ENCODE data around the gene DLGAP1.
"Not testable (repeated sequence)": the region's sequence is repeated elsewhere in the genome, so short reads cannot be mapped to it uniquely, and the experiment has no call there.

The DLGAP1 gene

DNA sequence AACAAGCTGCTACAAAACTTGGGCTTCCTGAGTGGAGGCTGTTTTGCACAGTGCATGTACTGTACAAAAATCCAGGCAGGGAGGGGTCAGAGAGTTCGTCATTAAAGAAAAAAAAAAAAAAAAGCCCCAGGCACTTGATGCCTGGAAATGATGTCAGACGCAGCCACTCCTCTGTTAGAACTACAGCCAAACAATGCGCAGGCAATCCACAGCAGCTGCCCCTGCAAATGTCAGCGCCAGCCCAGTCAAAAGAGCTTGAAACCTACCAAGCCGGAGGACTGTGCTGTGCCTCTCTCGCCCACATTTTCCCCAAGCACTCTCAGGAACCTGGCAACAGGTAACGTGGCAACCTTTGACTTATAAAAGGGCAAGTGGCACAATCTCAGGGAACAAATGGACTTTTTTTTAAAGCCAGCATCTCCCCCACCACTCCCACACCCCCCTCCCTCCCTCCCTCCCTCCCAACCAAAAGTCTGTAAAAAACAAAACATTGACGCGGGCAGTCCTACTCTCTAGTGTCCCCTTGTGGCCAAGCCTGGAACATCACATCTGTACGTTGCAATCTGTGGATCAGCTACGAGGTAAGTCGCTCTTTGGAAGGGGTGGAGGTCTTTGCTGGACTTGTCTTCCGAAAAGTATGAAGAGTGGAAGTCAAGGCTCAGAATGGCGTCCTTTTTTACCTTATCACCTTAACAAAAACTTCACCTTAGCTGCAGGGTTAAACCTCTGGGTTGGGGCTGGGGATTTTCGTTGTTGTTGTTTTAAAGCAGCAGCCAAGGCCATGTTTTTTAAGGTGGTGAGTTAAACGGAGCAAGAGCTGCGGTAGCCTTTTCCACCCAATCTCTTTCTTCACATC is 861.0 kb downstream of the DLGAP1 start:
- DNase-seq (ENCODE audit: low spot score): peak; percentile 88

DNA sequence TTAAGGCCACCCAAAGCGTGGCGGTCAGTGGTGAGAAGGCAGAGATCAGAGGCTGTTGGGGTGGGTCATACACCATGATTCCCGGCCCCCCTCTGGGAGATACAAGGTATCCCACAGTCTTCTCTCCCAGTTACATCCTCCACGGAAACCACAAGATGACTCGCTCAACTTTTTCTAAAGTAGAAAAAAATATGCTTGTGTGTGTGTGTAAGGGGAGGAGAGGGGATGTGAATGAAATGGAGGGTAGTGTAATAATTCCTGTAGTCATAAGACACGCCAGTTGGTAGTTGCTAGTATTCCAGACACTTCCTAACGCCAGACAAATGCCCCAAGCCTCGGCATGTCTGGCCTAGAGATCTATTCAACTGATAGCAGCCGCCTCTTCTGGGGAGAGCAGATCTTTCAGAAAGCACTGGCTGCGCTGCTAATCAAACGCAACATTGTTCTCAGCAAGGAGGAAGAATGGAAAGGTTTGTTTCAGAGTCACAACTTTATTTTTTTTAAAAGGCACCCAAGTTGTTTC is 861.7 kb downstream of the DLGAP1 start:
- peak; percentile 87 for DNase-seq (ENCODE audit: low spot score)

DNA sequence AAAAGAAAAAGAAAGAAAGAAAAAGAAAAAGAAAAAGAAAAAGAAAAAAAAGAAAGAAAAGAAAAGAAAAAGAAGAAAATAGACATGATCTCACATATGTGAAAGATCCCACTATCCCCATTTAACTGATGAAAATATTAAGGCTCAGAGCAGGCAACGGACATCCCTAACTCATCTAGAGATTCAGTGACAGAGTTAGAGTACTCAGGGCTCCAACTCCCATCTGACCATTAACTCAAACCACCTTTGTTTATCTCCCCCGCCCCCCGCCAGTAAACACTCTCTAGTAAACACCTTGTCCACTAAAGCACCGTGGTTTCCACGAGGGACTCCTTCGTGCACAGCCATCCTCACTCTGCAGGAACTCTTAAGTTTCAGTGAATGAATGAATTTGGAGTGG is 862.2 kb downstream of the DLGAP1 start:
- no peak for DNase-seq (ENCODE audit: low spot score)

DNA sequence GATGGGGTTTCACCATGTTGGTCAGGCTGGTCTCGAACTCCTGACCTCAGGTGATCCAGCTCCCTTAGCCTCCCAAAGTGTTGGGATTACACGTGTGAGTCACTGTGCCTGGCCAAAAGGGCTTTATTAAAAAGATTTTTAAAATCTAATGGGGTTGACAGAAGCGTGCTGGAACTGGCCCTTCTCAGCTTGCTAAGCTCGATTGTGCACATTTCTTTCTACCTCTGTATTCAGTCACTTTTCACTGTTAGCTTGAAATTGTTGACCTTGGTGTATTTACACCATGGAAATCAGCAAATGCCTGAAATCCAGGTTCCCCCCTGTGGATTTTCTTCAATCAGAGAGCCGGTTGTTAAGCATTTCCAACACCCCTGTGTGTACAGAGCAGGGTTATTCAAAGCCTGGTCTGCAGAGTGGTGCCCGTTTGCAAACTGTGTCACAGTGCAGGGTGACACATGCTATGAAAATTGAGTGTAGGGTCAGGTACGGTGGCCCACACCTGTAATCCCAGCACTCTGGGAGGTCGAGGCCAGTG is 864.9 kb downstream of the DLGAP1 start:
- no peak for DNase-seq (ENCODE audit: low spot score)

DNA sequence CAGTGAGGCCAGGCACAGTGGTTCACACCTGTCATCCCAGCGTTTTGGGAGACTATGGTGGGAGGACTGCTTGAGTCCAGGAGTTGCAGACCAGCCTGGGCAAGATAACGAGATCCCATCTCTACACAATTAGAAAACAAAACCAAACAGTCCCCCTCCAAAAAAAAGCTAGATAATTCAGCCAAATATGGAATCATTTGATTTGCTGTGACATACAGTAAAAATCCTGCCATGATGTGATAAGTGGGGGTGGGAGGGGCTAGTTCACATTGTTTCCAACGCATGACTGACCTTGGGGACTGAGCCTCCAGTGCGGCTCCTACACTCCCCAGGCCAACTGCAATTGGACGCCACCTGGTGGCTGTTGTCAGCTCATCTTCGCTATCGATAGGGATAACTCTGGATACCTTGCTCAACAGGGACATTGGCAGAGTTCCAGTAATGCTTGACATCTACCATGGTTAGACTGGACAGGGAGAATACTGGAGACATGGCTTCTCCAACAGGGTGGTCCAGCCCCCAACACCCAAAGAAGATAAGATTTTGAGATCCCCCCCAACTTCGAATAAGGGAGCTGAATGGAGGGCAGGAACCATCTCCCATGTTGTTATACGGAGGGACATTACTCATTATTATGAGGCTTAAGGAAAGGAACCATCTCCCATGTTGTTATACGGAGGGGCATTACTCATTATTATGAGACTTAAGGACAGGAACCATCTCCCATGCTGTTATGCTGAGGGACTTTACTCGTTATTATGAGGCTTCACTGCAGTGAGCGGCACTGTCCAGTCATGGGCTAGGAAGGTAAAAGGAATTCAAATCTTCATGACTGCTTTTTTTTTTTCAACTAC is 869.2 kb downstream of the DLGAP1 start:
- DNase-seq (ENCODE audit: low spot score): peak; percentile 80

DNA sequence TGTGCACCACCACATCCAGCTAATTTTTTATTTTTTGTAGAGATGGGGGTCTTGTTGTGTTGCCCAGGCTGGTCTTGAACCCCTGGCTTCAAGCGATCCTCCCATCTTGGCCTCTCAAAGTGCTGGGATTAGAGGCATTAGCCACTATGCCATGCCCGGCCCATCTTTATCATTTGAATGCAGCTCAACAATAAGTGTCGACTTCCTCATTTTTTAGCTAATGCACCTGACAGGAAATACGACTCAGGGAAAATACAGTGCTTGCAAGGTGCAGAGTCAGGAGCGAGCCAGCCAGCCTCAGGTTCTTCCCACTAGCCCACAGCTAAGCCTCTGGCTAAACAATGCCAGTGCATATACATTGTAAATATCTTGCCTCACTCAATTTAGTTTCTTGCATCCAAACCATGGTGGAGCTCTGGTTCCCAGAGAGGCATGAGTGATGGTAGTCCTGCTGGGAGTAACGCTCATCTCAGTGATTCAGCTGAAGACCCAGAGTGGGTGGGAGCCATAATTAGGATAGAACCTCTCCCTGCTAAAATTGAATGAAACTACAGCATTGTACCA is 870.1 kb downstream of the DLGAP1 start:
- no peak for DNase-seq (ENCODE audit: low spot score)

DNA sequence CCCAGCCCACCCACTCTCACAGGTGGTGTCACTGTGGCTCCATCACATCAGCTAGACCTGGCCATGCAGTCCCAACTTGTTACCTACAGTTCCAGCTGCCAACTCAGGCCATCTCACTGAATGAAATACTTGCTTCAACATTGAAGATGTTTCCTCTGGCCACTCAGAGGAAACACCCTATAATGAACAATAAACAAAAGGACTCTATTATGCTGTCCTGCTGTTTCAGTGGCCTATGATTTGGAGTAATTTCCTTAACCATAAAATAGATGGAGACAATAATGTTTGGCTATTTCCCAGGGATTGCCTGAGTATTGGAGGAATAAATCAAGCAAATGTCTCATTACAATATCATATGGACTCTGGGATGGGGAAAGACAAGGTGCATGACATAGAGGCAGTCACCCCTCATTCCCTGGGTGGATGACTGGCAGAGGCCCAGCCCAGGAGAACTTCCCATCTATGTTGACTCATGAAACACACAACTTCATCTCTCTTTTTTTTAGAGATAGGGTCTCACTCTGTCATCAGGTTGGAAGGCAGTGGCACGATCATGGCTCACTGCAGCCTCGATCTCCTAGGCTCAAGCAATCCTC is 870.7 kb downstream of the DLGAP1 start:
- no peak for DNase-seq (ENCODE audit: low spot score)

DNA sequence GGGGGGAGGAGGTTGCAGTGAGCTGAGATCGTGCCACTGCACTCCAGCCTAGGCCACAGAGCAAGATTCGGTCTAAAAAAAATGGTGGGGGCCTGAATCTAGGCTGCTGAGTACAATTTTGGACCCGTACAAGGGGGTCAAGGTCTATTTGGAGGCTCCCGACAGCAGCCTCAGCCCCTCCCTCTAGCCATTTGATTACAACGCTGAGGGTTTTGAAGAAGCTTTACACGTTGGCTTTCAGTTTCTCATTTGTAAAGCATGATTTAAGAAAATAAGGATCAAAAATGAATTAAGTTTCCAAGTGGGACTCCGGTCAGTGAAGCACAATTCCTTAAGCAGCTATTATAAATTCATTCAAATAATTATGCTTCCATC is 871.2 kb downstream of the DLGAP1 start:
- DNase-seq (ENCODE audit: low spot score): no peak

DNA sequence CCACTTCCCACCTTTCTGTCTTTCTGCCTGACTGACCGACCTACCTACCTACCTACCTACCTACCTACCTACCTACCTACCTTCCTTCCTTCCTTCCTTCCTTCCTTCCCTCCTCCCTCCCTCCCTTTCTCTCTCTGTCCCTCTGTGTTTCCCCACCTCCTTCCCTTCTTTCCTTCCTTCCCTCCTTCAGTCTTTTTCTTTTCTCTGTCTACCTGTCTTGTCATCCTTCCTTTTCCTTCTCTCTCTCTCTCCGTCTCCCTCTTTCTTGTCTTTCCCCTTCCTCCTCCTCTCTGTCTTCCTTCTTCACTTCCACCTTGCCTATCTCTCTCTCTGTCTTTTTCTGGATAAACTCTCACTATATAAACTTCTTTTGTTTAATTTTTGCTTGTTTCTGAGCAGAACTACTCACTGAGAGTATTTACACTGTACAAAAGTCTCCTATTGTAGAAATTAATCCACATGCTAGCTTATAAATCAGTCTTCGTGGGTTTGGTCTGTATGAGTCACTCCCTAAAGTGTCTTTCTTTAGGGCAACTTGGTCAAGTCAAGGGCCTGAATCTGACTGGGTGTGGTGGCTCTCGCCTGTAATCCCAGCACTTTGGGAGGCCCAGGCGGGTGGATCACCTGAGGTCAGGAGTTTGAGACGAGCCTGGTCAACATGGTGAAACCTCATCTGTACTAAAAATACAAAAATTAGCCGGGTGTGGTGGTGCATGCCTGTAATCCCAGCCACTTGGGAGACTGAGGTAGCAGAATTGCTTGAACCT is 871.8 kb downstream of the DLGAP1 start:
- not testable (repeated sequence) for DNase-seq (ENCODE audit: low spot score)

DNA sequence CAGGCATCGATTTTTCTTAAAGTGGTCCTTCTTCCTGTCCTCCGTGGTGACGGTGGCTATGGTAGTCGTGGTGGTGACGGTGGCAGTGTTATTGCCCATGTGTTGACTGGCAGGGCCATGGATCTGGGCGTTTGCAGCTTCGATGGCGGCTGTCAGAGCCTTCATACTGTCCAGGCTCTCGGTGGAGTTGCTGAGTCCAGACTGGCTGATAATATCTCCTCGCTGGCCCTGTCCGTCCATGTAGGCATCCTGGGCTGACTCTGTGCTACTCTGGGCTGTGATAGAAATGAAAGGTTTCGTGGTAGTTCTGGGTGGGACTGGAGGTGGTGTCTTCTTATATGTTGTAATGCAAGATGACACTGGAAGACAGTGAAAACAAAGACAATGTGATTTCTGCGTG is 873.2 kb downstream of the DLGAP1 start:
- no peak for DNase-seq (ENCODE audit: low spot score)

DNA sequence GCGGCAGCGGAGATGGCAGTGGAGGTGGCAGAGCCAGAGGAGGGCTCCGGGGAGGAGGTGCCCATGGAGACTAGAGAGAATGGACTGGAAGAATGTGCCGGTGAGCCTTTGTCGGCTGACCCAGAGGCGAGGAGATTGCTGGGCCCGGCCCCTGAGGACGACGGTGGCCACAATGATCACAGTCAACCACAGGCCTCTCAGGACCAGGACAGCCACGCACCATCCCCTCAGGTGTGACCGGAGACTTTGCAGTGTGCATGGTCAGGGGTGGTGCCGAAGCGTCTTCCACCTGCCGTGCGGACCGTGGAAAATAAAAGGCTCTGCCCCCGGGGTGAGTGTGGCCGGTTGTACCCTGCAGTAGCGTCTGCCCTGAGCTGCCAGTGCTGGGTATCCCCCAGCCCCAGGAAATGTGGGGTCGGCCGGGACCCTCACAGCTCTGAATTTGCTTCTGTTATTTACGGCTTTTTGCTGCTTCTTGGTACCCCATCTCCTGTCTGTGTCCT is 874.5 kb downstream of the DLGAP1 start:
- DNase-seq (ENCODE audit: low spot score): not testable (repeated sequence)

DNA sequence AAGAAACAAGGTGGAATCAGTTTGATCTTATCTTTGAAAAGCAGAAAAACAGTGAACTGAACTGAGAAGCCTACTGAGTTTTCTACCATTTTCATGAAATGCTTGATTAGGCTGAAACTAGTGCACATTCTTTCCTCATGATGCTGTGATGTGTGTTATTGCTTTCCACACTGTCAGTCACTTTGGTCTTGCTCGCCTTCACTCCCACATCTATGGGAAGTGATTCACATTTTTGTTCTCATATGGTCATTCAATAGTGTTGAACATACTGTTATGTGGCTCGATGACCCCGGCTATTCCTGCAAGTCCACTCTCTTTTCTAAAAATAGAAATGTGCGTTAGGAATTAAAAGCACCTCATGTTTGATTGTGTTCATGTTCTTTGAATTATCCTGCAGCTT is 875.4 kb downstream of the DLGAP1 start:
- DNase-seq (ENCODE audit: low spot score): no peak

DNA sequence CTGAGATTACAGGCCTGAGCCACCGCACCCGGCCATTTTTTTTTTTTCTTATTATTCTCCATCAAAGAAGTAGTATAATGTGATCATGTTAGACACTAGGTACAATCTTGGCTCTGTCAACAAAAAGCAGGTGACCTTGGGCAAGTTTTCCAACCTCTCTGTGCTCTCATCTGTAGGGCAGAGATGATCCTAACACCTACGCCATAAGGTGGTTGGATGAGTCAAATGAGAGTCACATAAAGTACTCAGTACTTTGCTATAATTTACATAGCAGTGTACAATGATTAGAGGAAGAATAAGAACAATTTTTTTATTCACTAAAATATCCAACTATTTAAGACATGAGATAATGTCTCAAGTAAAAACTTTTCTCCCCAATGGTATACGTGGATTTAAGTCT is 876.5 kb downstream of the DLGAP1 start:
- DNase-seq (ENCODE audit: low spot score): no peak

DNA sequence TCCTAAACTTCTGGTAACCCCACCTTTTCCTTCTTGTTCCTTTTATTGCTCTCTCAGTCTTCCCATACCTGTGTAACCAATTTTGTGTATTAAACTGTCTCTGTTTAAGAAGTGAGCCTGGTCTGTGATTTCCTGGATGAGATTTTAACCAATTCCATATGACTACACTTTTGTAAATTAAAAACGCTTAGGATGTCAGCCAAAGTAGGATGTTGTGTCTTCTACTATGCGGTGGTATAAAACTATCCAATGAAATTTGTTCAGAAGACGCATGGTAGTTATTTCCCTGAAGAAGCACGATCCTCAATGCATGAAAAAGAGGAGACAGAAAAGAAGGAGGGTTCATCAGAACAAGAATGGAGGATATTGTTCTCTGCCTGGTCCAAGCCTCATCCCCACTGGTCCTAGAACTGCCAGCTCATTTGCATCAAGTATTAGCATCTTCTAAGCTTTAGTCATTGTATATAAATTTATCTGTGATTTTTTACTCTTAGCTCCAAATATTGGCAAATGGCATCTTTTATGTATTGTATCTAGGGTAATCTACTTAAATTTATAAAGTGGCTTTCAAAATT is 877.7 kb downstream of the DLGAP1 start:
- DNase-seq (ENCODE audit: low spot score): no peak

DNA sequence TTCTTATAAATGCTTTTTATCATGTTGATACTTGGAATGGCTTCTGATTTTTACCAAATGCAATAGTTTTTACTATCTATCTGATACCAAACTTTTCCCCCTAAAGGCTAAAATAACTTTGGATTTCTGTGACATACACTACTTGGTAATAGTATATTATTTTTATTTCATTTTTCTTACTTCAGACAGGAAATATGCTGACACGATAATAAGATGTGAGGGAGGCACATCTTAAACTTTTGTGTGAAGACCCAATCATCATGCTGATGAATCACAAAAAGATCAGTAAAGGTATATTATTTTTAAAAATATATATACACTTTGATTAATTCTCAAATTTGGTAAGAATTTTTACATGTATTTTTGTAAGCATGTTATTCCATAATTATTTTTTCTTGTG is 882.3 kb downstream of the DLGAP1 start:
- DNase-seq (ENCODE audit: low spot score): no peak

DNA sequence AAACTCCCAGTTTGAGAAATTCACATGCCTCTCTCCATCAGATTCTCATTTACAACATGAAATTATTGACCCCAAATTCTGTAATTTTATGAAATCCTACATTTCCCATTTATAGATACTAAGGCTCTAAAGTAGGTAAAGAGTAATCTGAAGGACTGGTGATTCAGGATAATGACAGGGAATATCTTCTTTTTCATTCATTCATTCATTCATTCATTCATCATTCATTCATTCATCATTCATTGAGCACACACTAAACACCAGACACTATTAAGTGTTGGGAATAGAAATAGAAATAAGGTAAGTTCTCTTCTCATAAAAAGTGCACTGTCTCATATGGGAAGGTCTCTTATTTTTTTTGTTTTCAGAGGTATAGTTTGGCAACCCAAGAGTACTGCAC is 888.3 kb downstream of the DLGAP1 start:
- no peak for DNase-seq (ENCODE audit: low spot score)

DNA sequence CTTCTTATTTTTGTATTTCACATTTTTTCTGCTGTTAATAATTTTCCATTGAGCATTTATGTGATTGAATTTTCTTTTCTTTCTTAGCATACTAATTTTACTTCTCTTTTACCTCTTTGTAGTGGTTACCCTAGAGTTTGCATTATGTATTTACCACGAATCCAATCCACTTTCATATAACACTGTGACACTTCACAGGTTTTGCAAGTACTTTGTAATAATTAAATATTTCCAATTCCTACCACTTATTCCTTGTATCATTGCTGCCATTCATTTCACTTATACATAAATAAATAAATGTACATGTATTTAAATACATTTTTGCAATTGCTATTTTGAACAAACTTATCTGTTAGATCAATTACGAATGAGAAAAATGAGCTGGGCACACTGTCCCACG is 894.4 kb downstream of the DLGAP1 start:
- DNase-seq (ENCODE audit: low spot score): no peak

DNA sequence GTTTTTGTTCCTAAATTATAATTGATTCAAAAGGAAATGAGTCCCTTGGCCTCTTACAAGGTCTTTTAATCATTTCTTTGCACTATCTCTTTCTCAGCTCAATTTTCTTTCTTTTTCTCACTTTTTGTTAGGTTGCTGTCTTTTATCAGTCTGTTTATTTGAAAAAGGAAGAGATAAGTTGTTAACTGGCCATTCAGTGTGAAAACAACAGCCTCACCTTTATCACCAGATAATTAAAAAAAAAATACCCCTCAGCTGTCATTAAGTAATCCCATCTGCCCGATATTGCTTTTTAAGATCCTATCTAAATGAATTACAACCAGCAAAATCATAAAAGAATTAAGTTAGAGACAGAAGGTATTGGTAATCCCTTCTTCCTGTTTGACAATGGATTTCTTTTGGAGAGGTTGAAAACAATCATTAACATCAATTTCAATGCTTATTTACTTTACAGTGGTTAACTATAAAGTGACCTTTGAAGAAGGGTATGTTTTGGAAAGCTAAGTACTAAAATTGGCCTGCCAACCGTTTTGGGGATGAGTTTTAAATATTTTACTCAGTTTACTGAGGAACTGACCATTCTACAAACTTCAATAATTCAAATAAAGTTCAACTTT is 900.2 kb downstream of the DLGAP1 start:
- no peak for DNase-seq (ENCODE audit: low spot score)

DNA sequence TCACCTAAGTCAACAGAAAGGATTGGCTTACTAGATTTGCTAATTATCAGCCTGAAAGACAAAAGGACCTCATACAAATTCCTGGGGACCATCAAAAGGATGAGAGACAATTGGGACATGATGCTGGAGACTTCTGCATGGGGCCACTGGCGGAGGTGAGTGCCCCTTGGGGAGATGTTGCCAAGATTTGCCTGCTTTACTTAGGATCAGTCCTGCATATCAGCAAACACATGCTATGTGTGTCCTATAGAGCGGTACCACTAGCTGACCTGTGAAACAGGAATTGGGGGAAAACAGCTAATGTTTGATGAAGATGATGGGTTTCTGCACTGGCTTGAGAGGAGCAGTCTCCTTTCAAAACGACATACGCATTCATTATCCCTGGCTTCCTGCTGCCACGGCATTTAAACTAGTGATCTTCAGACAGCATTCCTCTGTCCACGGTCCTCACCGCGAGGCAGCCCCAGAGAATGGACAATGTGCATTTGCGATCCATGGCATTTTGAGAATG is 901.0 kb downstream of the DLGAP1 start:
- no peak for DNase-seq (ENCODE audit: low spot score)

DNA sequence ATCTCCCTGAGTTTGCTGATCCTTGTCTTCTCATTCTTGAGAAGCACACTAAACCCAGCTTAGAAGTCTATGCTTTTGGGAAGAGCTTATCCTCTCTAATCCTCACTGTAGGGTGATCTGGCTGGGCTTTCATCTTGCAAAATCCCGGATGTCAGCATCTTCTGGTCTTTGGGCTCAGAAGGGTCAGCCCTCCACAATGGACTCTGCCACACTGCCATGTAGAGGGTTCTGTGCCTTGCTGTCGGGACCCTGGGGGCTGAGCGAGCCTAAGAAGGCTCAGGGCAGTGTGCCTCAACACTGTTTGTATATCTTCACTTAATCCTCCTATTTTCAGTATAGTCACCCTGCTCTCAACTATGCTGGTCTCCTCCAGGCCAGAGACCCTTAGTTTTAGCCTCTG is 902.8 kb downstream of the DLGAP1 start:
- DNase-seq (ENCODE audit: low spot score): no peak
